VCaP (cell line): ENCODE data around the gene CDC6.

Experiments used
- H3K27ac ChIP-seq: fragments of 450-650 bp; 2 replicates; pipeline ENCODE4 v1.5.1; 2017
- CTCF ChIP-seq: fragments of 450-650 bp; conservative IDR thresholded peaks from 2 replicates; pipeline ENCODE4 v1.5.1; 2017; ENCODE audit warnings: mild to moderate bottlenecking, moderate library complexity

The CDC6 gene

DNA sequence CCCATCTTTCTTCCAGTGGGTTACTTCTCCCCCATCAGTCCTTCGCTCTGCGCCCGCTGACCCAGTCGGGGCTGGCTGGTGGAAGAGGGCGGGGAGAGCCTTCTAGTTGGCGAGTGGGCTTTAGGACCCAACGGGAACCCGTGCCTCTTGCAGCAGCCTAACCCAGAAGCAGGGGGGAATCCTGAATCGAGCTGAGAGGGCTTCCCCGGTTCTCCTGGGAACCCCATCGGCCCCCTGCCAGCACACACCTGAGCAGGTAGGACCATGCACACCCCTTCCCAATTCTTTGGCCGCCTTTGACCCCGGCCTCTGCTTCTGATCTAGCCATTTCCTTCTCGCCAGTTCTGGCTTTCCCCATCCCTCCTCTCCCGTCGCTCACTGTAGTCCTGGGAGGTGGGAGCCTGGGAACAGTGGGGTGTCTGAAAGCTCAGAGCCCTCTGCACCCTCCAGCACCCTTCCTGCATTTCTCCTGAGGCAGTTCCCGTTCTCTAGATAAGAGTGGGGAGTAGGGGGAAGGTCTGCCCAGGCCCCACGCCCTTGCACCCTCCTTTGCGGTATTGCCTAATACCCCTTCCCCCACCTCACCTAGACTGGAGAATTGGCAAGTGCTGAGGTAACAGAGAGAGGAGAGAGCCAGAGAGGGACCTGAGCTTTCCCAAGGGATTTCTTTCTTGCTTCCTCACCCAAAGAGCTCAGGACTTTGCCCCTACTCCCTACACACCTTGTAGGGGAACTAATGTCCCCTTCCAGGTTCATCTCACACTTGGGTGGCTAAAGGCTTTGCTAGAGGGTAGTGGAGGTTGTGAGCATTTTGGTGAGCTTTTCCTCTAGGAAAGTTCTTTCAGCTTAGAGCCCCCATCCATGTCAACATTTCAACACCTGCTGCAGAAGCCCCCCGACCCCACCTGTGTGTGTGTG, 21.6 kb downstream of the CDC6 start, which contains the start of gene RARA:
TSS of gene RARA (plus strand) at position 150 of the 918 bp plus-strand sequence. CDS start 22,039 bp downstream, outside the sequence.
- no peak within 1 kb of the TSS for H3K27ac ChIP-seq
- TF ChIP-seq CTCF: no peak

DNA sequence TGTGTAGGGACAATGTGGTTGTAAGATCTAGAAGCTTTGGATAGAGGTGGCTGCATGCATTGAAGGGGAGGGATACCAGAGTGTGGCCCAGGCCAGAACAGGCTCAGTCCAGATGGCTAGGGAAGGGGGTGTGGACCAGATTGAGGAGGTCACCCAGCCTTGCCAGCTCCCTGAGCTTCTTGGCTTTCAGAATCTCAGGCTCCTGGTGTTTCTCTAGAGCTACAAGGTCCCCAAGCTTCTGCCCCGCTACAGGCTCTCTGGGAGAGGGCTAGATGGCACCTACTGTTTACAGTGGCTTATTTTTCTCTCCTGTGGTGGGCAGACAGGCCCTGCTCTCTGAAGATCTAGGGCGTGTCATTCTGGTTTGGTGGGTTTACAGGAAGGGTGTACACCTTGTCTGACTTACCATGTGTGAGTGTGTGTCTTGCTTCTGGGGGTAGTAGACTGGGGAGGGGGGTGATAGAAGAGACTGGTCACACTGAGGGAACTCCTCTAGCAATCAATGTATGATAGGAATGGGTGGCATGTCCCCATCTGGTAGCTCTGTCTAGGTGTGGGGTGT, 22.4 kb downstream of the CDC6 start:
- no peak for TF ChIP-seq CTCF
- H3K27ac ChIP-seq: no peak overlapping the region

GRCh38 chr17:40310882-40311391, 23.3 kb downstream of the CDC6 start:
- H3K27ac ChIP-seq: no peak overlapping the region
- no peak for TF ChIP-seq CTCF

GRCh38 chr17:40311575-40311974, 23.9 kb downstream of the CDC6 start:
- no peak overlapping the region for H3K27ac ChIP-seq
- no peak for TF ChIP-seq CTCF

- no peak overlapping the region for H3K27ac ChIP-seq
- TF ChIP-seq CTCF: no peak
These were observed 24.6 kb downstream of the CDC6 start for GRCh38 chr17:40312131-40312731.

- no peak overlapping the region for H3K27ac ChIP-seq
- TF ChIP-seq CTCF: no peak
These were observed 25.4 kb downstream of the CDC6 start for GRCh38 chr17:40312893-40313667.
